Measurements from ENCODE around the gene BAIAP2L2. TPM values are rescaled to one million over a fixed set of nuclear protein-coding genes. Genes with fewer than 3 reads are reported as not detected.

Gene BAIAP2L2
- polyA plus RNA-seq, 2 of the 4 experiments (the other 2 are of a cell fraction) = 3.5 to 4.7 TPM

- TF ChIP-seq FOSL2 (IDR thresholded peaks at IDR 0.05) (no peak), FOSL2 (CRISPR knock-in tag; IDR thresholded peaks at IDR 0.05) (no peak), KDM1A (IDR thresholded peaks at IDR 0.05; ENCODE audit: low read depth) (no peak), POLR2A (IDR thresholded peaks at IDR 0.05; ENCODE audit: low read length) (no peak), MYC (IDR thresholded peaks at IDR 0.05; ENCODE audit: borderline replicate concordance, low read length) (no peak), USF2 (IDR thresholded peaks at IDR 0.05) (no peak), KDM5A (IDR thresholded peaks at IDR 0.05) (no peak), RNF2 (IDR thresholded peaks at IDR 0.05; ENCODE audit: borderline replicate concordance, low read depth) (no peak), EP300 (IDR thresholded peaks at IDR 0.05) (no peak), CHD4 (IDR thresholded peaks at IDR 0.05; ENCODE audit: borderline replicate concordance) (no peak), HES2 (IDR thresholded peaks at IDR 0.05) (no peak), MAZ (IDR thresholded peaks at IDR 0.05; ENCODE audit: borderline replicate concordance, low read depth, low read length) (no peak), POLR2AphosphoS2 (conservative IDR thresholded peaks at IDR 0.05; ENCODE audit: low read length) (no peak), CEBPB (IDR thresholded peaks at IDR 0.05) (no peak)
- TF ChIP-seq, protein P1, sequence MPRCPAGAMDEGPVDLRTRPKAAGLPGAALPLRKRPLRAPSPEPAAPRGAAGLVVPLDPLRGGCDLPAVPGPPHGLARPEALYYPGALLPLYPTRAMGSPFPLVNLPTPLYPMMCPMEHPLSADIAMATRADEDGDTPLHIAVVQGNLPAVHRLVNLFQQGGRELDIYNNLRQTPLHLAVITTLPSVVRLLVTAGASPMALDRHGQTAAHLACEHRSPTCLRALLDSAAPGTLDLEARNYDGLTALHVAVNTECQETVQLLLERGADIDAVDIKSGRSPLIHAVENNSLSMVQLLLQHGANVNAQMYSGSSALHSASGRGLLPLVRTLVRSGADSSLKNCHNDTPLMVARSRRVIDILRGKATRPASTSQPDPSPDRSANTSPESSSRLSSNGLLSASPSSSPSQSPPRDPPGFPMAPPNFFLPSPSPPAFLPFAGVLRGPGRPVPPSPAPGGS (IDR thresholded peaks at IDR 0.05) = no peak
- POLR2A ChIA-PET = interaction anchor here (0.6 to 1.5 kb wide), 2 partner anchors 44 to 54 kb away, joined by 3 to 4 read pairs; partner anchors contain the start of genes PLA2G6 and SLC16A8
- ATAC-seq = no peak
- peaks cover 10% of the 10 kb centered on the region; the same call in 2 of the 3 replicates for H3K4me1 ChIP-seq
- no peak overlapping the region for H3K4me3 ChIP-seq
- no peak for DNase-seq (ENCODE audit: low read depth in 1 of 2, low spot score in 1 of 2)
- no peak overlapping the region for H3K27ac ChIP-seq
- no peak overlapping the region for H3K4me2 ChIP-seq
- H3K9me3 ChIP-seq = no peaks in the 10 kb centered on the region
- FAIRE-seq = no peak
- 83% methylated on average over 6 of the region's 9 CpGs for WGBS (ENCODE audit: missing lambda C conversion rate)
- CTCF ChIA-PET = interaction anchor here (1.1 to 3.3 kb wide), 4 partner anchors 9 to 26 kb away, joined by 3 to 16 read pairs (median 4); no protein-coding TSS in a partner anchor
Observed at GRCh38 chr22:38137876-38138687, 27.6 kb upstream of the BAIAP2L2 start.

- WGBS (ENCODE audit: missing lambda C conversion rate) = 100% methylated on average over 1 of the region's 1 CpG
- ATAC-seq = no peak
- no peak overlapping the region for H3K4me2 ChIP-seq
- no peak overlapping the region for H3K4me3 ChIP-seq
- no peak for DNase-seq (ENCODE audit: low read depth in 1 of 2, low spot score in 1 of 2)
- FAIRE-seq = no peak
- H3K4me1 ChIP-seq = peaks cover 10% of the 10 kb centered on the region; the same call in 2 of the 3 replicates
- H3K9me3 ChIP-seq = no peaks in the 10 kb centered on the region
- ChIA-PET CTCF (interaction anchor here (1.1 to 3.3 kb wide), 2 partner anchors 22 to 24 kb away, joined by 3 to 16 read pairs; no protein-coding TSS in a partner anchor), POLR2A (interaction anchor here (1.5 kb wide), 1 partner anchor 45 kb away, joined by 4 read pairs; the partner anchor contains the start of gene PLA2G6)
- H3K27ac ChIP-seq = no peak overlapping the region
- no peak for TF ChIP-seq RFX5 (IDR thresholded peaks at IDR 0.05)
- TF ChIP-seq KDM1A (IDR thresholded peaks at IDR 0.05; ENCODE audit: low read depth) = no peak
- TF ChIP-seq CBX8 (IDR thresholded peaks at IDR 0.05) = no peak
- TF ChIP-seq USF2 (IDR thresholded peaks at IDR 0.05) = no peak
- no peak for TF ChIP-seq TP53 (CRISPR knock-in tag; IDR thresholded peaks at IDR 0.05)
- no peak for TF ChIP-seq POLR2AphosphoS2 (conservative IDR thresholded peaks at IDR 0.05; ENCODE audit: low read length)
- no peak for TF ChIP-seq NPAS2 (CRISPR knock-in tag; IDR thresholded peaks at IDR 0.05; ENCODE audit: borderline replicate concordance)
- TF ChIP-seq, protein P2, sequence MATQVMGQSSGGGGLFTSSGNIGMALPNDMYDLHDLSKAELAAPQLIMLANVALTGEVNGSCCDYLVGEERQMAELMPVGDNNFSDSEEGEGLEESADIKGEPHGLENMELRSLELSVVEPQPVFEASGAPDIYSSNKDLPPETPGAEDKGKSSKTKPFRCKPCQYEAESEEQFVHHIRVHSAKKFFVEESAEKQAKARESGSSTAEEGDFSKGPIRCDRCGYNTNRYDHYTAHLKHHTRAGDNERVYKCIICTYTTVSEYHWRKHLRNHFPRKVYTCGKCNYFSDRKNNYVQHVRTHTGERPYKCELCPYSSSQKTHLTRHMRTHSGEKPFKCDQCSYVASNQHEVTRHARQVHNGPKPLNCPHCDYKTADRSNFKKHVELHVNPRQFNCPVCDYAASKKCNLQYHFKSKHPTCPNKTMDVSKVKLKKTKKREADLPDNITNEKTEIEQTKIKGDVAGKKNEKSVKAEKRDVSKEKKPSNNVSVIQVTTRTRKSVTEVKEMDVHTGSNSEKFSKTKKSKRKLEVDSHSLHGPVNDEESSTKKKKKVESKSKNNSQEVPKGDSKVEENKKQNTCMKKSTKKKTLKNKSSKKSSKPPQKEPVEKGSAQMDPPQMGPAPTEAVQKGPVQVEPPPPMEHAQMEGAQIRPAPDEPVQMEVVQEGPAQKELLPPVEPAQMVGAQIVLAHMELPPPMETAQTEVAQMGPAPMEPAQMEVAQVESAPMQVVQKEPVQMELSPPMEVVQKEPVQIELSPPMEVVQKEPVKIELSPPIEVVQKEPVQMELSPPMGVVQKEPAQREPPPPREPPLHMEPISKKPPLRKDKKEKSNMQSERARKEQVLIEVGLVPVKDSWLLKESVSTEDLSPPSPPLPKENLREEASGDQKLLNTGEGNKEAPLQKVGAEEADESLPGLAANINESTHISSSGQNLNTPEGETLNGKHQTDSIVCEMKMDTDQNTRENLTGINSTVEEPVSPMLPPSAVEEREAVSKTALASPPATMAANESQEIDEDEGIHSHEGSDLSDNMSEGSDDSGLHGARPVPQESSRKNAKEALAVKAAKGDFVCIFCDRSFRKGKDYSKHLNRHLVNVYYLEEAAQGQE (IDR thresholded peaks at IDR 0.05) = no peak
- no peak for TF ChIP-seq CBX2 (IDR thresholded peaks at IDR 0.05; ENCODE audit: borderline replicate concordance, low read depth)
- TF ChIP-seq RNF2 (IDR thresholded peaks at IDR 0.05; ENCODE audit: borderline replicate concordance, low read depth) = no peak
- TF ChIP-seq, protein P1 (IDR thresholded peaks at IDR 0.05) = no peak
- TF ChIP-seq ZFP36 (IDR thresholded peaks at IDR 0.05; ENCODE audit: borderline replicate concordance, partially characterized antibody) = no peak
Observed at GRCh38 chr22:38136607-38137006, 26.1 kb upstream of the BAIAP2L2 start.

Measured in A549 (cell line).